Effector CD4-positive, alpha-beta T cell (primary cell): ENCODE results near the gene BPIFB2.

Experiments
- DNase-seq: peaks from one replicate; pipeline ENCODE4 v3.0.0-alpha.2; 2020

Gene BPIFB2

GRCh38 chr20:33071198-33071597 is 63.7 kb downstream of the BPIFB2 start:
- DNase-seq = no peak

GRCh38 chr20:33072362-33072761 is 64.9 kb downstream of the BPIFB2 start:
- DNase-seq = no peak

GRCh38 chr20:33072813-33073212 is 65.3 kb downstream of the BPIFB2 start:
- DNase-seq = no peak
